Large intestine (tissue), 1 donor: Measurements from ENCODE around the gene MAU2. TPM values are rescaled to one million over a fixed set of nuclear protein-coding genes. Genes with fewer than 3 reads are reported as not detected.

Source experiments
- polyA plus RNA-seq: library from polyadenylated mRNA; unstranded; fragments of 120-200 nt; gene quantifications from one replicate; pipeline ENCODE4 v1.2.1, GENCODE V29; 2013

Gene MAU2
- polyA plus RNA-seq, 1 donor: 55.2 TPM

Other genes with a start within 250 kb of the MAU2 start
- gene TMEM161A, start 182.4 kb upstream of the MAU2 start, polyA plus RNA-seq: 29.0 TPM
- gene MEF2B, start 150.6 kb upstream of the MAU2 start, polyA plus RNA-seq: 1.4 TPM
- gene BORCS8, start 128.7 kb upstream of the MAU2 start, polyA plus RNA-seq: 17.5 TPM
- gene RFXANK, start 128.6 kb upstream of the MAU2 start, polyA plus RNA-seq: 58.5 TPM
- 17.4 TPM for gene NR2C2AP, start 117.4 kb upstream of the MAU2 start, polyA plus RNA-seq
- 0.39 TPM for gene NCAN, start 108.9 kb upstream of the MAU2 start, polyA plus RNA-seq
- gene TM6SF2, start 47.5 kb upstream of the MAU2 start, polyA plus RNA-seq: 56.9 TPM
- 38.3 TPM for gene SUGP1, start 320 bp upstream of the MAU2 start, polyA plus RNA-seq
- 46.8 TPM for gene GATAD2A, start 84.8 kb downstream of the MAU2 start, polyA plus RNA-seq
- gene TSSK6, start 194.7 kb downstream of the MAU2 start, polyA plus RNA-seq: 1.2 TPM
- 219 TPM for gene NDUFA13, start 195.4 kb downstream of the MAU2 start, polyA plus RNA-seq
- gene YJEFN3, start 208.1 kb downstream of the MAU2 start, polyA plus RNA-seq: 9.5 TPM
- gene CILP2, start 217.4 kb downstream of the MAU2 start, polyA plus RNA-seq: 0.09 TPM